ENCODE data around the gene CD27. TPM values are rescaled to one million over a fixed set of nuclear protein-coding genes. Genes with fewer than 3 reads are reported as not detected.
"Not testable (repeated sequence)": the region's sequence is repeated elsewhere in the genome, so short reads cannot be mapped to it uniquely, and the experiment has no call there.

The CD27 gene
- total RNA-seq, 6 experiments from 2014 or later: 0.33 to 1.2 (median 0.68) TPM; not detected in 1

DNA sequence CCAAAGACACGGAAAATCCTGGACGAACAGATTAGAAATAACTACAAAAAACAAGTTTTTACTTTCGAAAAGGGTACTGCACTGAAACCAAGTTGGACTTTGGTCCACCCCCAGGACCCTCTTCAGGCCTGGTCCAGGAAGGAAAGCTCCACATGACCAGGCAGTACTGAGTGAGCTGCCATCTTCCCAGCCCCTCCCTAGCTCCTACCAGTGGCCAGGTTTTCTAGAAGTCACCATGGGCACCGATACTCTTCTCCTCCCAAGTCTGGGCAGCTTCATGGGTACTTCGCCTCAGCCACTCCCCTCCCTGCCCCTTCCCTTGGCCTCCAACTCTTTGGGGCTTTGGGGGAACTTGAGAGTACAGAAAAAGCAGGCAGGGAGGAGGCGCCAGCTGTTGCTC lies 19.1 kb downstream of the CD27 start:
- intact Hi-C loops (cut with DNase I): loop anchor here in 1 of 2 donors (5.0 kb wide), 1 partner anchor 42 kb away; no protein-coding TSS in a partner anchor
- no peak overlapping the region for H3K4me3 ChIP-seq
- H3K27ac ChIP-seq: peak overlapping the region in 1 of 3 donors; percentile 27
- H3K4me1 ChIP-seq: peaks cover 0 to 19% (median 9%) of the 10 kb centered on the region in 4 donors
- WGBS (ENCODE audit: insufficient coverage, low coverage, low lambda C conversion rate, missing lambda C conversion rate): 75% methylated on average over 5 of the region's 6 CpGs
- DNase-seq: no peak
- no peaks in the 10 kb centered on the region for H3K9me3 ChIP-seq
- peaks cover 0 to 70% (median 37%) of the 10 kb centered on the region in 4 donors for H3K36me3 ChIP-seq
- ATAC-seq: no peak
- TF ChIP-seq, protein P1, sequence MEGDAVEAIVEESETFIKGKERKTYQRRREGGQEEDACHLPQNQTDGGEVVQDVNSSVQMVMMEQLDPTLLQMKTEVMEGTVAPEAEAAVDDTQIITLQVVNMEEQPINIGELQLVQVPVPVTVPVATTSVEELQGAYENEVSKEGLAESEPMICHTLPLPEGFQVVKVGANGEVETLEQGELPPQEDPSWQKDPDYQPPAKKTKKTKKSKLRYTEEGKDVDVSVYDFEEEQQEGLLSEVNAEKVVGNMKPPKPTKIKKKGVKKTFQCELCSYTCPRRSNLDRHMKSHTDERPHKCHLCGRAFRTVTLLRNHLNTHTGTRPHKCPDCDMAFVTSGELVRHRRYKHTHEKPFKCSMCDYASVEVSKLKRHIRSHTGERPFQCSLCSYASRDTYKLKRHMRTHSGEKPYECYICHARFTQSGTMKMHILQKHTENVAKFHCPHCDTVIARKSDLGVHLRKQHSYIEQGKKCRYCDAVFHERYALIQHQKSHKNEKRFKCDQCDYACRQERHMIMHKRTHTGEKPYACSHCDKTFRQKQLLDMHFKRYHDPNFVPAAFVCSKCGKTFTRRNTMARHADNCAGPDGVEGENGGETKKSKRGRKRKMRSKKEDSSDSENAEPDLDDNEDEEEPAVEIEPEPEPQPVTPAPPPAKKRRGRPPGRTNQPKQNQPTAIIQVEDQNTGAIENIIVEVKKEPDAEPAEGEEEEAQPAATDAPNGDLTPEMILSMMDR (IDR thresholded peaks at IDR 0.05): no peak
- no peak for TF ChIP-seq POLR2A (IDR thresholded peaks at IDR 0.05)
- no peaks in the 10 kb centered on the region for H3K27me3 ChIP-seq

DNA sequence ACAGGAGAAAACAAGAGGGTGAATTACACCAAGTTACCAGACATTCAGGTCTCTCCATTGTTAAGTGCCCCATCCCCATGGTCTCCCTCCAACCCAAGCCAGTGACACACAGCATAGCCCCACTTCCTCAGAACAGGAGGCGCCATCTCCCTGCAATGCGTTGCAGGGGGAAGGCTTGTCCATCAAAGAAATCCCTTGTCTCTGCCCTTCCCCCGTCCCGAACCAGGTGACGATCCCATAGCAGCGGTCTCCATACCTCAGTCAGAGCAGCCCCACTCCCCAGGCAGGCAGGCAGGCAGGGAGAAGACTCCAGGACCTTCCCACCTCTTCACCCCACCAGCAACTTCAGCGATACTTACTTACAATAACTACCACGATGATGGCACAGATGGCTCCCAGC lies 19.8 kb downstream of the CD27 start:
- H3K9me3 ChIP-seq: no peaks in the 10 kb centered on the region
- no peaks in the 10 kb centered on the region for H3K27me3 ChIP-seq
- intact Hi-C loops (cut with DNase I): loop anchor here in 1 of 2 donors (5.0 kb wide), 1 partner anchor 42 kb away; no protein-coding TSS in a partner anchor
- DNase-seq (no peak), ATAC-seq (no peak)
- peaks cover 0 to 63% (median 33%) of the 10 kb centered on the region in 4 donors for H3K36me3 ChIP-seq
- TF ChIP-seq, protein P1 (IDR thresholded peaks at IDR 0.05): no peak
- TF ChIP-seq POLR2A (IDR thresholded peaks at IDR 0.05): no peak
- no peak overlapping the region for H3K27ac ChIP-seq
- 100% methylated on average over 3 of the region's 8 CpGs for WGBS (ENCODE audit: insufficient coverage, low coverage, low lambda C conversion rate, missing lambda C conversion rate)
- peaks cover 0 to 26% (median 12%) of the 10 kb centered on the region in 4 donors for H3K4me1 ChIP-seq
- no peak overlapping the region for H3K4me3 ChIP-seq

DNA sequence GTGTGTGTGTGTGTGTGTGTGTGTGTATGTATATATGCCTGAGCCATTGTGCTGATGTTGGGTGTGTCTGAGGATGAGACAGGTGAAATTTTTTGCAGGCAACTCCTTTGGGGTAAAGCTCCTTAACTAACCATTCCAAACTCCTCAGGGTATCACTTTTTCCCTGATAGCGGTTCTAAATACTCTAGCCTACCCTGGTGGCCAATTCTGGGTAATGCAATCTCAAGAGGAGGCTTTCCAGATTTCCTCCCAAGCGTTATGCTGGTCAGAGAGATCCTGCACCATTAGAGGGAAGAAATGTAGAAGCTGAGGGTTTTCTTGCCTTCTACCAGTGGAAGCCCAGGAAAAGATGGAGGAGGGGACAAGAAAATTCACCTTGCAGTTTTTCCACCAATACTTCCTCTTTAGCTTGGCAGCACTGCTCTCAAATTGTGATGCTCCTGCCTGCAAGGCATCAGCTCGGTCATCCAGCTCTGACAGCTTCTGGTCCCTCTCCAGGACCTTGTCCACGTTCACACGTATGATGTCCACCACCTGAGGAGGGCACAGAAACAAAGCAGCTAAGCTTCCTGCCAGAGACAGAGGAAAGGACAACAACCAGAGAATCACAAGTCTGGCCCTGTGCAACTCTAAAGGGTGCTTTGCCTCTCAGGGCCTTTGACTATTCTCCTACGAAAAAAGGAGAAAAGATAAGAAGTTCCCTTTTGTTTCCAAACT lies 20.9 kb downstream of the CD27 start:
- Histone ChIP-seq H3K9me3 (no peaks in the 10 kb centered on the region), H3K27me3 (no peaks in the 10 kb centered on the region), H3K4me3 (no peak overlapping the region), H3K27ac (no peak overlapping the region), H3K36me3 (peaks cover 0 to 54% (median 27%) of the 10 kb centered on the region in 4 donors), H3K4me1 (peaks cover 0 to 29% (median 14%) of the 10 kb centered on the region in 4 donors)
- WGBS (ENCODE audit: insufficient coverage, low coverage, low lambda C conversion rate, missing lambda C conversion rate): 19% methylated on average over 5 of the region's 6 CpGs
- DNase-seq (no peak), ATAC-seq (peak; percentile 46 to 58 (median 50))
- no peak for TF ChIP-seq POLR2A (IDR thresholded peaks at IDR 0.05)
- TF ChIP-seq, protein P1 (IDR thresholded peaks at IDR 0.05): peak; percentile 67 to 85 (median 72)
- intact Hi-C loops (cut with DNase I): no loop called here

DNA sequence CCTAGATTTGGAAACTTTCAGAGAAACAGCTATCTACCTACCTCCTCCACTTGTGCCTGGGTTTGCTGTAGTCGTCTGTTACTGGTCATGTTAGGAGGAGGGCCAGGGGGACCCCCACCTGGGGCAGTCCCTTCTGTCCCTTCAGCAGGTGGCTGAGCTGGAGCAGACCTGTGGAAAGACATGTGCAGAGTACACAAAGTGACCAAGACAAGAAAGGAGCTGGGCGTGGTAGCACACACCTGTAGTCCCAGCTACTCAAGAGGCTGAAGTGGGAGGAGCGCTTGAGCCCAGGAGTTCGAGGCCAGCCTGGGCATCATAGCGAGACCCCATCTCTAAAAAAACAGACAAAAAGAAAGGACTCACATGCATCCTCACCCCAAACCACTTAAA lies 21.4 kb downstream of the CD27 start:
- WGBS (ENCODE audit: insufficient coverage, low coverage, low lambda C conversion rate, missing lambda C conversion rate): 91% methylated on average over 4 of the region's 5 CpGs
- Histone ChIP-seq H3K4me1 (peaks cover 0 to 29% (median 14%) of the 10 kb centered on the region in 4 donors), H3K27me3 (no peaks in the 10 kb centered on the region), H3K36me3 (peaks cover 0 to 48% (median 26%) of the 10 kb centered on the region in 4 donors), H3K9me3 (no peaks in the 10 kb centered on the region), H3K4me3 (no peak overlapping the region), H3K27ac (no peak overlapping the region)
- no peak for TF ChIP-seq POLR2A (IDR thresholded peaks at IDR 0.05)
- TF ChIP-seq, protein P1 (IDR thresholded peaks at IDR 0.05): no peak
- intact Hi-C loops (cut with DNase I): no loop called here
- ATAC-seq (no peak), DNase-seq (no peak)

DNA sequence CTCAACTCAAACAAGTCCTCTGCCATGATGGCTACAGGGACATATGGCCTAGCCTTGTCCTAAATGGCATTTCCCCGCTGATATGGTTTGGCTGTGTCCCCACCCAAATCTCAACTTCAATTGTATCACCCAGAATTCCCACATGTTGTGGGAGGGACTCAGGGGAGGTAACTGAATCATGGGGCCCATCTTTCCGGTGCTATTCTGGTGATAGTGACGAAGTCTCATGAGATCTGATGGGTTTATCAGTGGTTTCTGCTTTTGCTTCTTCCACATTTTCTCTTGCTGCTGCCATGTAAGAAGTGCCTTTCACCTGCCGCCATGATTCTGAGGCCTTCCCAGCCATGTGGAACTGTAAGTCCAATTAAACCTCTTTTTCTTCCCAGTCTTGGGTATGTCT lies 22.0 kb downstream of the CD27 start:
- H3K9me3 ChIP-seq; intact Hi-C loops (cut with DNase I); H3K27ac ChIP-seq; ATAC-seq; H3K4me3 ChIP-seq; H3K27me3 ChIP-seq; DNase-seq: not testable (repeated sequence)
- WGBS (ENCODE audit: insufficient coverage, low coverage, low lambda C conversion rate, missing lambda C conversion rate): 81% methylated on average over 4 of the region's 4 CpGs
- peaks cover 0 to 33% (median 14%) of the 10 kb centered on the region in 4 donors for H3K4me1 ChIP-seq
- H3K36me3 ChIP-seq: peaks cover 0 to 43% (median 24%) of the 10 kb centered on the region in 4 donors

DNA sequence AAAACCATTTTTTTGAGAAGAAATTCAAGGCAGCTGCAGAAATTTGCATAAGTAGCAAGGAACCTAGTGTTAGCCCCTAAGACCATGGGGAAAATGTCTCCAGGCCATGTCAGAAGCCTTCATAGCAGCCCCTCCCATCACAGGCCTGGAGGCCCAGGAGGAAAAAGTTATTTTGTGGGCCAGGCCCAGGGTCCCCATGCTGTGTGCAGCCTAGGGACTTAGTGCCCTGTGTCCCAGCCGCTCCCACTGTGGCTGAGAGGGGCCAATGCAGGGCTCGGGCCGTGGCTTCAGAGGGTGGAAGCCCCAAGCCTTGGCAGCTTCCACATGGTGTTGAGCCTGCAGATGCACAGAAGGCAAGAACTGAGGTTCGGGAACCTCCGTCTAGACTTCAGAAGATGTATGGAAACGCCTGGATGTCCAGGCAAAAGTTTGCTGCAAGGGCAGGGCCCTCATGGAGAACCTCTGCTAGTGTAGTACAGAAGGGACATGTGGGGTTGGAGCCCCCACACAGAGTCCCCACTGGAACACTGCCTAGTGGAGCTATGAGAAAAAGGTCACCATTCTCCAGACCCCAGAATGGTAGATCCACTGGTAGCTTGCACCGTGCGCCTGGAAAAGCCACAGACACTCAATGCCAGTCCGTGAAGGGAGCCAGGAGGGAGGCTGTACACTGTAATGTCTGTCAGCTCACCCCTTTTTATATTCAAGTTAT lies 23.0 kb downstream of the CD27 start:
- peaks cover 0 to 33% (median 14%) of the 10 kb centered on the region in 4 donors for H3K4me1 ChIP-seq
- 94% methylated on average over 6 of the region's 9 CpGs for WGBS (ENCODE audit: insufficient coverage, low coverage, low lambda C conversion rate, missing lambda C conversion rate)
- H3K27ac ChIP-seq: peak overlapping the region in 2 of 3 donors; percentile 42 to 80
- H3K27me3 ChIP-seq; ATAC-seq; DNase-seq; H3K9me3 ChIP-seq; H3K4me3 ChIP-seq; intact Hi-C loops (cut with DNase I): not testable (repeated sequence)
- H3K36me3 ChIP-seq: peaks cover 0 to 34% (median 19%) of the 10 kb centered on the region in 4 donors

All from right lobe of liver (tissue), 6 donors.